Measurements from ENCODE around the gene RIPK3.

The RIPK3 gene

DNA sequence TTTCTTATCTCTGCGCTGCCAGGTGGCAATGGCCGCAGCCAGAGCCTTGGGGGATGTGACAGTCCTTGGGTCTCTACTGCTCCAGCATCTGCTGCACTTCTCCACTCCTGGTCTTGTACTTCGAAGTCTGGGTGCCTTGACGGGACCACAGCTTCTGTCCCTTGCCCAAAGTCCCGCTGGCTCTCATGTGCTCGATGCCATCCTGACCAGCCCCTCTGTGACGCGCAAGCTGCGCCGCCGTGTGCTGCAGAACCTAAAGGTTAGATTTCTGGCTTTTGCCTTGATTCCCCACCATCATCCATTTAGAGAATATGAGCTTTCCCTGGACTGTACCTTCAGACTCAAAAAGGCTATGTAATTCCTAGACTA is 35.8 kb downstream of the RIPK3 start:
- DNase-seq (ENCODE audit: low read depth in 2 of 2): no peak

DNA sequence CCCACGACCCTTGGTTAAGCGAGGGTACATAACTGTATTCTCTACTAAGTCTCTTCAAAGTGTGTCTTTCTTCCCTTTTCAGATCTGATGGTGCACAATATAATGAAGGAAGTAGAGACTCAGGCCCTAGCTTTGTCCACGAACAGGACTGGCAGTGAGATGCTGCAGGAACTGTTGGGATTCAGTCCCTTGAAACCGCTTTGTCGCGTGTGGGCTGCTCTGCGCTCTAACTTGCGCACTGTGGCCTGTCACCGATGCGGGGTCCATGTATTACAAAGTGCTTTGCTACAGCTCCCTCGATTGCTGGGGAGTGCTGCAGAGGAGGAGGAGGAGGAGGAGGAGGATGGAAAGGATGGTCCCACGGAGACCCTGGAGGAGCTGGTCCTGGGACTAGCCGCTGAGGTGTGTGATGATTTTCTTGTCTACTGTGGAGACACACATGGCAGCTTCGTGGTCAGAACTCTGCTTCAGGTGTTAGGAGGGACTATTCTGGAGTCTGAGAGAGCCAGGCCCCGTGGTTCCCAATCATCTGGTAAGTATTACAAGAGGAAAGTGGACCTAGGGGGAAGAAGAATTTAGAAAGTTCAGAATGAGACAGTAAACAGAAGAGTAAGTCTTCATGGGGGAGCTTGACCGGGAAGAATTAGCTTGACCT is 39.3 kb downstream of the RIPK3 start:
- DNase-seq (ENCODE audit: low read depth in 2 of 2): no peak

DNA sequence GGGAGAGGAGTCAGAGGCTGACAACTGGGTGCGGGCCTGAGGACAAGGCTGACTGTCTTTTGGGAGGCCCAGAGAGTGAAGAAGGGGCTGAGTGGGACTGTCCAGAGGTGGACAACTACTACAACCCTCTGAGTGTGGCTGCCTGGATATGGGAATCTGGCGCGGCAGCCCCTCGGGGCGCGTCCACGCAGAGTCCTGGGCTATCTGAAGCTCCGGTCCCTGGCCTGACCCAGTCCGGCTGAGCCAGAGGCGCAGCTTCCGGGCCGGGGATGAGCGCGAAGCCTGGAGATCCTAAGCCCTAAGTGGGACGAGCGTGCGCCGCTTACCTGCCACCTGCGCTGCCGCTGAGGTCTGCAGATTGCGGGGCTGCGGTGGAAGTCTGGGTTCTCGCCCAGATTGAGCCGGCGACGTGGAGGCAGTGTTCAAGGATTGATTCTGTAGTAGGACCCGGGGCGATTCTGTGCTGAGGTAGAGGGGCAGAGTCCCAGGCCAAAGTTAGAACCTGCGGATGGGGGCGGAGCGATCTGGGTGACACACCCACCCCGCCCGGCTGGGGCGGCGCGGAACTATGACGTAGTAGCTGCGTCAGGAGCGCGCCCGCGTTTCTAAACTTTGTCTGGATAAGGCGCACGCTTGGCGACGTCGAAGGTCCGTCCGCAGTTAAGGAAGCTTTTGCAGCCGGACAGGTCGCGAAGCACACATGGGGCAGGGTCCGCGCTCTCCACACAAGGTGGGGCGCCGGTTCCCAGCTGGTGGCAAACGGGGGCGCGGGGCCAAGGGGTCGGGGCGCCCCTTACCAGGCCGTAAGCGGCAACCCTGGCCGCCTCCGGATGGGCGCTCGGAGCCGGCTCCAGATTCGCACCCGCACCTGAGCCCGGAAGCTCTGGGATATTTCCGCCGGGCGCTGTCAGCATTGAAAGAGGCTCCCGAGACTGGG is 40.3 kb downstream of the RIPK3 start, which contains the start of the genes DHRS1 and NOP9:
DHRS1 (minus strand) TSS at position 526 of the 937 bp plus-strand sequence. CDS start 674 bp downstream, outside the sequence.
NOP9 (plus strand) TSS at position 596 of the 937 bp plus-strand sequence; CDS start at position 701, 105 bp downstream.
- DNase-seq (ENCODE audit: low read depth in 2 of 2): peak; percentile 90 to 91

- DNase-seq (ENCODE audit: low read depth in 2 of 2): no peak
Measured at GRCh38 chr14:24298892-24299254, 40.9 kb downstream of the RIPK3 start.

DNA sequence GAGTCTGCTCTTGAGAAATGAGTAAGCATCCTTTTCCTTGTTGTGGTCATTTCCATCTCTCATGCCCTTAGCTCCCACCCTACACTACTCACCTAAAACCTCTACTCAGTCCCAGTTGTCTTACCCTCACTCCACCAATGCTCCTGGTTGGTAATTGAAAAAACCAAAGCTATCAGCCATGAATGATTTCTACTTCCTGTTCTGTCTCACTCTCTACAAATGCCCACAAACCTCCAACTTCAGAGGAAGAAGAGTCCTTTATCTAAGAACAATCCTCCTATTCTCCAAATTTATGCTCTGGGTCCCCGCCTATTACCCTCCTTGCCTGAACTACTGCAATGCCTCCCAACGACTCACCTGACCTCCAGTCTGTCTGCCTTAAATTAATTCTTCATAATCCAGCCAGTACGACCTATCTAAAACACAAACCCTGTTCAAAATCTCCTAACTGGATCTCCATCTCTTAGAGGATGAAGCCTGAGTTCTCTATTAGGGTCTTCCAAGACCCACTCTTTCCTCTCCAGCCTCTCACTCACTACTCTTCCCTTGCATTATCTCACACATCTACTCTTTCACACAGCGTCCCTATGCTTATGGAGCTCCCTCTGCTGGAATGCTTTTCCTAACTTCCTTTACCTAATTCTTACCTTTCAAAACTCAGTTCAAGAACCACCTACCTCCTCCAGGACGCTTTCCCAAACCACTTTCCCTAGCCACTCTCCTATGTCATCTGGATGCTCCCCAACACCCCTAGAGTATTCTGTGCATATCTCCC is 42.4 kb downstream of the RIPK3 start:
- DNase-seq (ENCODE audit: low read depth in 2 of 2): no peak

- peak in 1 of 2 donors; percentile 38 for DNase-seq (ENCODE audit: low read depth in 2 of 2)
Measured at GRCh38 chr14:24296341-24297157, 43.2 kb downstream of the RIPK3 start.

GRCh38 chr14:24293525-24293924 is 46.3 kb downstream of the RIPK3 start:
- no peak for DNase-seq (ENCODE audit: low read depth in 2 of 2)

DNA sequence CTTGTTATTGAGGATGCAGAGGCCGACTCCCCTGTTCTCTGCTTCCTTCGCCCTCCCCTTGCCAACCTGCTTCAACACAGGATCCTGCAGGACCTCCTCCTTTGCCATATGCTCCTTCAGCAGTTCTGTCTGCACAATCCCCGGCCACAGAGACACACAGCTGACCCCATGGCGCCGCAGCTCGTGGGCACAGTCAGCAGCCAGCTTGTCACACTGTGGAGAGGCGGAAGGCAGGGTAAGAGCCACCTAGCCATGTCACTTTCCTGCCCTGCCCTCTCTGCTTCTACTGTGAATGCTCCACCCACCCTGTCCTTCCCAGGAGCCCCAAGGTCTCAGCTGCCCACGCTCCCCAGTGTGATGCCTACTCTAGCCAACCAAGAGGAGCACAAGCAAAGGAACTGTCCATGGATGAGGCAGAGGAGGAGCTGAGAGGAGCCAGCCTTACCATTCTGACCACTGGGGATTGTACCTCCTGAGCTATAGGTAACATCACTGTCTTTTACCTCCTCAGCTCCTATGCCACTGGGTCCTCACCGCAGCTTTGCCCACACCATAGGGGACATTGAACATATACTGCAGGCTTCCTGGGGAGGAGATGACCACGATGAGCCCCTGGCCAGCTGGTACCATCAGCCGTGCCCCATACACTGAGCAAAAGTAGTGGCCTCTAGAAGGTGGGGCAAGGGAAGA is 47.5 kb downstream of the RIPK3 start:
- no peak for DNase-seq (ENCODE audit: low read depth in 2 of 2)

DNA sequence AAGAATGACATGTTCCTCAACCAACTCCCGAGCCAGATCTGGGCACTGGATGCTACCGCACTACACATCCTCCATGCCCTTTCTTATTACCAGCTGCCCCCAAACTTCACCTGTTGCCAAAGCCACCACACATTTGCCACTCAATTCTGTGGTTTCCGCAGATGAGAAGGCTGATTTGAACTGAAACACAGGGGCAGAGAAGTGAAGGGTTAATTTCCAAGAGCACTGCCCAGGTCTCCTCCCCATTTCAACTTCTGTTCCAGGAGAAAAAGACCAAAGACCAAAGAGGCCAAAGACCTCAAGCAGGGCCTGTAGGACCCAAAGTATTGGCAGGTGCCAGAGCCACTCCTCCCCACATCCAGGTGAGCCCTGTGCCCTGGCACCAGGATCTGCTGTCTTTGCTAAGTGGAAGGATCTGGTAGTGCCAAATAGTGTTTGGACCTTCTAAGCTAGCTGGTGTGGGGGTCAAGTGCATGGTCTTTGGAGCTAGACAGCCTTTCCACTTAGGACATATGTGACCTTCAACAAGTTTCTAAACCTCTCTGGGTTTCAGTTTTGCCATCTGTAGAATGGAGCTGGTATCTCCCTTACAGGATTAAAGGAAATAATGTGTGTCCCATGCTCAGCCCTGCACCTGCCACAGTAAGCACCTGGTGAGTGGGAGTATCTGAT is 48.2 kb downstream of the RIPK3 start:
- no peak for DNase-seq (ENCODE audit: low read depth in 2 of 2)

- DNase-seq (ENCODE audit: low read depth in 2 of 2): no peak
Measured at GRCh38 chr14:24290746-24291145, 49.0 kb downstream of the RIPK3 start.

GRCh38 chr14:24289649-24290280 is 50.0 kb downstream of the RIPK3 start:
- no peak for DNase-seq (ENCODE audit: low read depth in 2 of 2)

GRCh38 chr14:24286996-24287395 is 52.8 kb downstream of the RIPK3 start:
- no peak for DNase-seq (ENCODE audit: low read depth in 2 of 2)
